ENCODE measurements around the gene GALNT1. TPM values are rescaled to one million over a fixed set of nuclear protein-coding genes. Genes with fewer than 3 reads are reported as not detected.

The GALNT1 gene
- total and polyA plus RNA-seq, 3 experiments from 2014 or later = 43.9 to 54.8 (median 46.1) TPM

DNA sequence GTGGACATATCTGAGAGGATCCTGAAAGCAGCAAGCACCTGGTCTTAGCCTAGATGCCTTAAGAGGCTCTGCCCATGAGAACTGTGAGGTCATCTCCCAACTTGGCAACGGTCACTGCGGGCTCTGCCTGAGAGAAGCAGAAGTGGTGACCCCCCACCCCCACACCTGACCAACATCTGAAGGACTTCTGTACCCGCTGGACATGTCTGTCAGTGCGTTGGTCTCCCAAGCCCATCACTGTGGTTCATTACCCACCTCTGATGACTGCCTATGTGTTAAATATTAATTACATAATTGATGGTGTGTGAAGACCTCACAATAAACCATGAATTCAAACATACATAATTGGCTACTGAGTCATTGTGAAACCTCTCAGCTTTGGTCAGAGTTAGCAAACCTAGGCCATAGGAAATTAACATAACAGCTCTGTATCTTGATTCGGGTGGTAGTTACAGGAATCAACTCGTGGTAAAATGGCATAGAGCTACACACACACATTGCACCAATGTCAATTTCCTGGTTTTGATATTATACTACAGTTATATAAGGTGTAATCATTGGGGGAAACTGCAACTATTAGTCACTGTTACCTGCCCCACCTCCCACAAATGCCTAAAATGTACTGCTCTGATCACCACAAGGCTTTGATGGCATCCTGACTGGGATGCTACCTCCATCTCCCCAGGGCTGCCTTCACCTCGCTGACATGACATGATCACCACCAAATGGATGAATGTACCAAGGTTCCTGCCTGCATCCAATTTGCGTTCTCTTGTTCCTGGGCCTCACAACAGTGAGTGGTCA, 4.3 kb upstream of the GALNT1 start:
- no peak overlapping the region for H3K4me3 ChIP-seq (ENCODE audit: low read length)
- peaks cover 1% of the 10 kb centered on the region for H3K4me1 ChIP-seq (ENCODE audit: insufficient read depth, low read length)
- no peaks in the 10 kb centered on the region for H3K9me3 Mint-ChIP-seq
- H3K27me3 ChIP-seq (ENCODE audit: insufficient read depth, low read length, poor library complexity, severe bottlenecking) = no peaks in the 10 kb centered on the region
- peaks cover 16 to 35% (median 17%) of the 10 kb centered on the region in 3 donors for H3K4me1 Mint-ChIP-seq
- H3K4me3 Mint-ChIP-seq = peak overlapping the region in 1 of 7 donors; percentile 23
- H3K27me3 Mint-ChIP-seq = peaks cover 5 to 20% of the 10 kb centered on the region in 2 donors
- H3K27ac Mint-ChIP-seq = peak overlapping the region in 1 of 8 donors; percentile 6
- CTCF ChIA-PET = no interaction called here
- DNase-seq = no peak
- no peaks in the 10 kb centered on the region for H3K9me3 ChIP-seq (ENCODE audit: low read length)
- no peaks in the 10 kb centered on the region for H3K36me3 Mint-ChIP-seq
- H3K36me3 ChIP-seq (ENCODE audit: insufficient read depth, low read length) = no peaks in the 10 kb centered on the region
- no peak overlapping the region for H3K27ac ChIP-seq (ENCODE audit: low read depth, low read length)
- POLR2A ChIA-PET = no interaction called here

DNA sequence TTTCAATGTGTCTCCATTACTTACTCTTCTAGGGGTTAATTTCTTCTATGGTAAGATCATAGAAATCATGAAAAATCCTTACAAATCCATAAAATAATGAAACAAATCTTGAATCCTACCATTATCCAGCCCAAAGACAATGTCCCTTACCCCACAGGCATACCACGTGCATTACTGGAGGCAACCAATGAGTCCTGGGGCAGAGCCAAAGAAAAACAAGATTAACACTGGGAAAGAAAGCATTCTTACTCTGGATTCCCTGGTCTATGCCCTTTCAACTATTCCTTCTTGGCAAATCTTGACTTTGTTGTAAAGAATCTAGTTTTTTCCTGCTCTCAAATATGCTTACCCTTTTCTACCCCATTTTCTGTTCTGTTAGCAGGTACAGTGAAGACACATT, 3.1 kb upstream of the GALNT1 start:
- Histone ChIP-seq H3K4me1 (ENCODE audit: insufficient read depth, low read length) (peaks cover 13% of the 10 kb centered on the region), H3K4me3 (ENCODE audit: low read length) (no peak overlapping the region), H3K9me3 (ENCODE audit: low read length) (no peaks in the 10 kb centered on the region), H3K36me3 (ENCODE audit: insufficient read depth, low read length) (no peaks in the 10 kb centered on the region), H3K27me3 (ENCODE audit: insufficient read depth, low read length, poor library complexity, severe bottlenecking) (no peaks in the 10 kb centered on the region), H3K27ac (ENCODE audit: low read depth, low read length) (no peak overlapping the region)
- ChIA-PET CTCF (no interaction called here), POLR2A (no interaction called here)
- peaks cover 19 to 39% (median 19%) of the 10 kb centered on the region in 3 donors for H3K4me1 Mint-ChIP-seq
- no peaks in the 10 kb centered on the region for H3K36me3 Mint-ChIP-seq
- H3K9me3 Mint-ChIP-seq = no peaks in the 10 kb centered on the region
- H3K4me3 Mint-ChIP-seq = peak overlapping the region in 1 of 7 donors; percentile 79
- peaks cover 5 to 20% of the 10 kb centered on the region in 2 donors for H3K27me3 Mint-ChIP-seq
- peak overlapping the region in 1 of 8 donors; percentile 41 for H3K27ac Mint-ChIP-seq
- DNase-seq = no peak

DNA sequence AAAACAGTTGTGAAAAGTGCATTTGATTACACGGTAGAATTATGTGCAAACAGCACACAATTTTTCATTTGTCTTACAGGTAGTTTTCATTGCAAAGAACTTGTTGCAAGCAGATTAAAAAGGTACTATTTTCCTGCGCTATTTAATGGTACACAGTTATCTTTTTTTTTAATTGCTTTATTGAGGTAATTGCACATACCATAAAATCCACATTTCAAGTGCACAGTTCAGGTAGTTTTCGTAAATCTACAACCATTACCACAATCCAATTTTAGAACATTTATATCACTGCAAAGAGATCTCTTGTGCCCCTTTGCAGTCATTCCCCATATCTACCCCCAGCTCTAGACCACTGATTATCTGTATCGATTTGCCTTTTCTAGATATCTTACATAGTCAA, 2.6 kb upstream of the GALNT1 start:
- Histone ChIP-seq H3K36me3 (ENCODE audit: insufficient read depth, low read length) (no peaks in the 10 kb centered on the region), H3K27me3 (ENCODE audit: insufficient read depth, low read length, poor library complexity, severe bottlenecking) (no peaks in the 10 kb centered on the region), H3K4me1 (ENCODE audit: insufficient read depth, low read length) (peaks cover 13% of the 10 kb centered on the region), H3K4me3 (ENCODE audit: low read length) (no peak overlapping the region), H3K9me3 (ENCODE audit: low read length) (no peaks in the 10 kb centered on the region), H3K27ac (ENCODE audit: low read depth, low read length) (no peak overlapping the region)
- Mint-ChIP-seq H3K4me1 (peaks cover 17 to 38% (median 19%) of the 10 kb centered on the region in 3 donors), H3K36me3 (no peaks in the 10 kb centered on the region), H3K4me3 (peak overlapping the region in 1 of 7 donors; percentile 79), H3K9me3 (no peaks in the 10 kb centered on the region), H3K27ac (peak overlapping the region in 2 of 8 donors; percentile 25 to 41), H3K27me3 (peaks cover 5 to 20% of the 10 kb centered on the region in 2 donors)
- no peak for DNase-seq
- ChIA-PET POLR2A (no interaction called here), CTCF (no interaction called here)

DNA sequence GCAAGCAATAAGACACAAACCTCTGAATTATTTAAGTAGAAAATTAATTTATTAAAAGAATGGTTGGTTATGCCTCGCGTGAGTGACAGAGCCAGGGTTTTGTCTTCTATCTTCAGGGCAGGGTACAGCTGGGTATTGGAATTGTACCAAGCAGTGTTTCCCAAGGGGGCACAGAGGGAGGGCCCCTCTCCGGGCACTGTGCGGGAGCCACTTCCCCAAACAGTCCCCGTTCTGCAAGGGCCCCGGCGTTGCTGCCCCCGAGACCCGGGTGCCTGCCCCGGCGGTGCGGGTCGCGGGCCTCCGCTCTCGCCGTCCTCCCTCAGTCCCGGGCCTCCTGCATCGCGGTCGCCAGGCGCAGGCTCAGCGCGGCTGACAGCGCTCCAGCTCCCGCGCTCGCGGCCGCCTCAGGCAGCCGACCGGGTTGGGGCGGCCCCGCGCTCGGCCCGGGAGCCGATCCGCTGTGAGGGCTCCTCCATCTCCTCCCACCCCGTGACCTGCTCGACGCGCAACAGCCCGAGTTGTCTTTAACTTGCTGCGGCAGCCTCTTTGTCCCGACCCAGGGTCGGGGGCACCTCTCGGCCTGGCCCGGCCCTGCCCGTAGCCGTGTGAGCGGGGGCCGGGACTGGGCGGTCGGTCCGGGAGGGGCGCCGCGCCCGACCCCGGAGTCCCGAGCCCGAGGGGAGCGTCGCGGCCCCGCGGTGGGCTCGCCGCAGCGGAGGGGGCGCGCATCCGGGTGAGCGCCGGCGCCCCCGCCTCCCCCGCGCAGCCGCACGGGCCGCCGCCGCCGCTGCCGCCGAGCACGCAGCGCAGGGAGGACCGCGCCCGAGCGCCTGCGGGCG, 620 bp upstream of the GALNT1 start:
- H3K27me3 Mint-ChIP-seq = peaks cover 5 to 19% of the 10 kb centered on the region in 2 donors
- peak overlapping the region in 4 of 8 donors; percentile 9 to 66 (median 53) for H3K27ac Mint-ChIP-seq
- no peaks in the 10 kb centered on the region for H3K36me3 ChIP-seq (ENCODE audit: insufficient read depth, low read length)
- H3K36me3 Mint-ChIP-seq = no peaks in the 10 kb centered on the region
- ChIA-PET CTCF (no interaction called here), POLR2A (interaction anchor here (0.5 to 1.0 kb wide), 3 partner anchors 36 to 390 kb away, joined by 4 to 8 read pairs (median 5); partner anchors contain the start of gene INO80C)
- H3K4me1 Mint-ChIP-seq = peaks cover 29 to 50% (median 32%) of the 10 kb centered on the region in 3 donors
- peak overlapping the region; percentile 60 for H3K27ac ChIP-seq (ENCODE audit: low read depth, low read length)
- H3K4me1 ChIP-seq (ENCODE audit: insufficient read depth, low read length) = peaks cover 13% of the 10 kb centered on the region
- H3K4me3 Mint-ChIP-seq = peak overlapping the region; percentile 65 to 86 (median 72)
- H3K27me3 ChIP-seq (ENCODE audit: insufficient read depth, low read length, poor library complexity, severe bottlenecking) = no peaks in the 10 kb centered on the region
- DNase-seq = peak; percentile 45 to 75 (median 69)
- peaks cover 4% of the 10 kb centered on the region for H3K9me3 ChIP-seq (ENCODE audit: low read length)
- peak overlapping the region; percentile 49 for H3K4me3 ChIP-seq (ENCODE audit: low read length)
- H3K9me3 Mint-ChIP-seq = no peaks in the 10 kb centered on the region

DNA sequence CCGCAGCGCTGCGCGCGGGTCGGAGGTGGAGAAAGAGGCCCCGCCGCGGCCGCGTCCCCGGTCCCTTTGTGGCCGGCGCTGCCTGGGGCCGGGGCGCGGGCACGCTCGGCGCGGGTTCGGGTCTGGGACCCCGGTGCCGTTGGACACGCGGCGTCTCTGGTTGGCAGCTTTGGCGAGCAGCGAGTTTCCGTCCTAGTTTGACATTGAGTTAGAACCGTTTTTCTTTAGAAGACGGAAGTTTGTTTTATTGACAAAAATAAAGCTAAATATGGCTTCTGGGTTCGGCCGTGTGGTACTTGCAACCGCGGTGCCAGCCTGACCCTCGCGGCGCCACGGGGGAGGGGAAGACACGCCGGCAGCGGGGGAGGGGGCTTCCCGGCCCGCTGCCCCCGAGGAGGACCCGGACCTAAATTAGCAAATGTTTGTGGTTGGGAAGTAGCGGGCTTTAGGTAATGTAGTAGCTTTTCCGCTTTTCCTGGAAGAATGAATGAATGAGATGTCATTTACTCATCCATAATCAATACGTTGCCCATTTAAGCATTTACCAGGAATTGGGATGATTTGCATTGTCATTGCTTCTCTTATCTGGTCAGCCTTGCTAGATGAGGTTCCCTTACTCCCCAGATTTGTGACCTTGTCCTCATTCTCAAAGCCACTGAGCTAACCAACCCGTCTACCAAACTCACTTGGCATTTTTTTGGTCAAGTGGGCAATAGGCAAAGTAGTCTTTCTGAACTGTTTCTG, 530 bp downstream of the GALNT1 start:
- Mint-ChIP-seq H3K9me3 (no peaks in the 10 kb centered on the region), H3K4me1 (peaks cover 34 to 53% (median 38%) of the 10 kb centered on the region in 3 donors), H3K27ac (peak overlapping the region; percentile 50 to 93 (median 83)), H3K4me3 (peak overlapping the region; percentile 78 to 92 (median 91)), H3K36me3 (no peaks in the 10 kb centered on the region), H3K27me3 (peaks cover 3 to 9% of the 10 kb centered on the region in 2 donors)
- H3K27me3 ChIP-seq (ENCODE audit: insufficient read depth, low read length, poor library complexity, severe bottlenecking) = no peaks in the 10 kb centered on the region
- H3K9me3 ChIP-seq (ENCODE audit: low read length) = peaks cover 4% of the 10 kb centered on the region
- peak overlapping the region; percentile 34 for H3K27ac ChIP-seq (ENCODE audit: low read depth, low read length)
- peak overlapping the region; percentile 61 for H3K4me3 ChIP-seq (ENCODE audit: low read length)
- CTCF ChIA-PET = no interaction called here
- peak in 4 of 5 donors; percentile 5 to 46 (median 16) for DNase-seq
- POLR2A ChIA-PET = interaction anchor here (1.0 to 1.4 kb wide), 3 partner anchors 35 to 390 kb away, joined by 5 to 13 read pairs (median 10); partner anchors contain the start of genes INO80C and RMP24
- peaks cover 13% of the 10 kb centered on the region for H3K4me1 ChIP-seq (ENCODE audit: insufficient read depth, low read length)
- H3K36me3 ChIP-seq (ENCODE audit: insufficient read depth, low read length) = no peaks in the 10 kb centered on the region

DNA sequence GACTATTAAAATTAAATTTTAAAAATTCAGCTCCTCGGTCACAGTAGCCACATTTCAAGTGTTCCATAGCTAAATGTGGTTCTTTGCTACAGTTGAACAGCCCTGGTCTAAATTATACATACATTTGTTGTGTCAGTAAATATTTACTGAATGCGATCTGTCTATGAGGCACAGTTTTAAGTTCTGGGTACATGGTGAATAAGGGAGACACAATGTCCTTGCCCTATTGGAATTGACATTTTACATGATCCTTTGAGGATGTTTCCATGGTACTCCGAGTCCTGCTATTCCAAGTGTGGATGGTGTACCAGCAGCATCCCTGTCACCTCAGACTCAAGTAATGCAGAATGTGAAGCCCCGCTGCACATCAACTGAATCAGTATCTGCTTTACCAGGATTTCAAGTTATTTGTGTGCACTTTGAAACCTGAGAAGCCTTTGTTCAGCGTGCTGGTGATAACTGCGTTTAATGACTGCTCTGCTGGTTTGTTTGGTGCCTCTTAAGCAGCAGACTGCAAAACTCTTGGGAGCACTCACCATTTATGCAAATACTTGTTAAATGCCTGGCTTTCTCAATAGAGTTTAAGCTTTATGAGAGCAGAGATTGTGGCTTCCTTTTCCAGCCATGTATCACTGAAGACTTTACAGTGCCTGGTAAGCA, 1.5 kb downstream of the GALNT1 start:
- DNase-seq = peak in 1 of 5 donors; percentile 7
- H3K27me3 ChIP-seq (ENCODE audit: insufficient read depth, low read length, poor library complexity, severe bottlenecking) = no peaks in the 10 kb centered on the region
- Mint-ChIP-seq H3K27me3 (peaks cover under 1 to 1% of the 10 kb centered on the region in 2 donors), H3K4me1 (peaks cover 39 to 52% (median 47%) of the 10 kb centered on the region in 3 donors), H3K27ac (peak overlapping the region in 6 of 8 donors; percentile 11 to 91 (median 54)), H3K36me3 (no peaks in the 10 kb centered on the region), H3K4me3 (peak overlapping the region; percentile 78 to 92 (median 91)), H3K9me3 (no peaks in the 10 kb centered on the region)
- H3K36me3 ChIP-seq (ENCODE audit: insufficient read depth, low read length) = no peaks in the 10 kb centered on the region
- H3K4me1 ChIP-seq (ENCODE audit: insufficient read depth, low read length) = peaks cover 13% of the 10 kb centered on the region
- ChIA-PET CTCF (interaction anchor here (0.8 kb wide), 1 partner anchor 85 kb away, joined by 3 read pairs; the partner anchor contains the start of gene INO80C), POLR2A (interaction anchor here (1.0 to 1.4 kb wide), 3 partner anchors 34 to 389 kb away, joined by 5 to 13 read pairs (median 10); partner anchors contain the start of genes INO80C and RMP24)
- H3K9me3 ChIP-seq (ENCODE audit: low read length) = peaks cover 4% of the 10 kb centered on the region
- H3K4me3 ChIP-seq (ENCODE audit: low read length) = no peak overlapping the region
- H3K27ac ChIP-seq (ENCODE audit: low read depth, low read length) = no peak overlapping the region

DNA sequence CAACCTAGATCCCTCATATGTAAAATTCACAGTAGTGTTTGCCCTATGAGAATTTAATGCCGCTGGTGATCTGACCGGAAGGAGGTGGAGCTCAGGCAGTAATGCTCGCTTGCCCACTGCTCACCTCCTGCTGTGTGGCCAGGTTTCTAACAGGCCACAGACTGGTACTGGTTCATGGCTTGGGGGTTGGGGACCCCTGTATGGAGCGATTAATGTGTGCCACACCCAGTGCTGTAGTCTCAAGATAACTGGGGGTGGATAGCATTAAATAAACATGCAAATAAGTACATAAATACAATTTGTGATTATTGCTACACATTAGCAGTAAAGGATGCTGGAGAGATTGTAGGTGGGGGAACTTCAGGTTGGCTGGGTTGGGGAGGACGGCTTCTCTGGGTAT, 3.2 kb downstream of the GALNT1 start:
- Histone ChIP-seq H3K4me3 (ENCODE audit: low read length) (no peak overlapping the region), H3K27ac (ENCODE audit: low read depth, low read length) (no peak overlapping the region), H3K4me1 (ENCODE audit: insufficient read depth, low read length) (peaks cover 13% of the 10 kb centered on the region), H3K27me3 (ENCODE audit: insufficient read depth, low read length, poor library complexity, severe bottlenecking) (no peaks in the 10 kb centered on the region), H3K9me3 (ENCODE audit: low read length) (peaks cover 4% of the 10 kb centered on the region), H3K36me3 (ENCODE audit: insufficient read depth, low read length) (no peaks in the 10 kb centered on the region)
- Mint-ChIP-seq H3K9me3 (no peaks in the 10 kb centered on the region), H3K27ac (peak overlapping the region in 1 of 8 donors; percentile 87), H3K4me1 (peaks cover 51 to 67% (median 64%) of the 10 kb centered on the region in 3 donors), H3K27me3 (no peaks in the 10 kb centered on the region), H3K4me3 (peak overlapping the region in 1 of 7 donors; percentile 80), H3K36me3 (no peaks in the 10 kb centered on the region)
- CTCF ChIA-PET = no interaction called here
- POLR2A ChIA-PET = no interaction called here
- no peak for DNase-seq
